ENCODE data around the gene PLA1A.

PLA1A gene

GRCh38 chr3:119636891-119637611 lies 39.4 kb downstream of the PLA1A start:
- no peak for DNase-seq (ENCODE audit: low read depth)

GRCh38 chr3:119637679-119638477 lies 40.2 kb downstream of the PLA1A start:
- peak; percentile 96 for DNase-seq (ENCODE audit: low read depth)

DNA sequence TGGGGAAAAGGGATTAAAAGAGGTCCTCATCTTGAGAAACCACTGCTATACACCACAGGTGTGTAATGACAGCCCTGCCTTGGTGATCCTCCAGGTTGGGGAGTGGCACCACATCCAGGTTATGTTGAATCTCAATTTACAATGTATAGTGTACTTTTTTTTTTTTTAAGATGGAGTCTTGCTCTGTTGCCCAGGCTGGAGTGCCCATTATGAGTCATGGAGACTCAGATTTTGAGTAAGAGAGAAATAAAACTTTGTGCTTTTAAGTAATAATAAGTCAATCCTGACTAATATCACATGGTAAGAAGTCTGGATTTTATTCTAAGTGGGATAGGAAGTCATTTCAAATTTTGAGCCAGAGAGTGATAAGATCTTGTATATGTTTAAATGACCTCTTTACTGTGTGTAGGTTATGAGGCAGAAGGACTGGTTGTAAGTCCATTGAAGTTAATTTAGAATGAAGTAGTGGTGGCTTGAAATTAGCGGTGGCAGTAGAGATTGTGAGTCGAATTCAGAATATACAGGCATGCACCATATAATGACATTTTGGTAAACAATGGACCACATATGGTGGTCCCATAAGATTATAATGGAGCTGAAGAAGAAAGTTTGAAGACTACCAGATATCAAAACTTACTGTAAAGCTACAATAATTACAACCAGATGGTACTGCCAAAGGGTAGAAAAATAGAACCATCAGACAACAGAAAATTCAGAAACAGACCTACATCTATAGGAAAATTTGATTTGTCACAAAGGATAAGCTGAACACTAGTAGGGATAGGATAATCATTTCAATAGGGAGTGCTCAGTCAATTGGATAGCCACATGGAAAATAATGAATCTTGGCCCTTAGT lies 42.0 kb downstream of the PLA1A start:
- DNase-seq (ENCODE audit: low read depth): no peak

- no peak for DNase-seq (ENCODE audit: low read depth)
Observed at GRCh38 chr3:119641416-119641815, 43.7 kb downstream of the PLA1A start.

GRCh38 chr3:119642746-119643473 lies 45.2 kb downstream of the PLA1A start:
- DNase-seq (ENCODE audit: low read depth): no peak

- DNase-seq (ENCODE audit: low read depth): peak; percentile 87
Observed at GRCh38 chr3:119643528-119643927, 45.8 kb downstream of the PLA1A start.

- DNase-seq (ENCODE audit: low read depth): no peak
Observed at GRCh38 chr3:119644481-119644880, 46.8 kb downstream of the PLA1A start.

GRCh38 chr3:119645813-119646212 lies 48.1 kb downstream of the PLA1A start:
- no peak for DNase-seq (ENCODE audit: low read depth)

DNA sequence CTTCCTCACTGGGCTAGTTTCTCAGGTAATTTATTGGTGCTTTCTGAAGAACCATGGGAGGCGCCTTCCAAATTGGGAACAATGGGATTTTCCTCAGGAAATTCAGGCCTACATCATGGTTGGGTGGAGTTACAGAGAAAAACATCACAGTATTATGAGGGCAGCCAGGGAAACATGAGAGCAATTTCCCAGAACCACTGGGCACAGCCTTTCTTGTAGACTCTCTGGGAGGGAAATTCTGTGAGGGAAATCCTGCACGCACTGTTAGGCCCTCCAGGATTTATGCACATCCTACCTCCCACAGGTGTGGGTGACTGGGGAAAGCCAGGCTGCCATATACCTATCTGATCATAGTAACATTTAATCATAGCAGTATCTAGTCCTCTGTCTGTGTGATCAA lies 49.5 kb downstream of the PLA1A start:
- DNase-seq (ENCODE audit: low read depth): no peak

DNA sequence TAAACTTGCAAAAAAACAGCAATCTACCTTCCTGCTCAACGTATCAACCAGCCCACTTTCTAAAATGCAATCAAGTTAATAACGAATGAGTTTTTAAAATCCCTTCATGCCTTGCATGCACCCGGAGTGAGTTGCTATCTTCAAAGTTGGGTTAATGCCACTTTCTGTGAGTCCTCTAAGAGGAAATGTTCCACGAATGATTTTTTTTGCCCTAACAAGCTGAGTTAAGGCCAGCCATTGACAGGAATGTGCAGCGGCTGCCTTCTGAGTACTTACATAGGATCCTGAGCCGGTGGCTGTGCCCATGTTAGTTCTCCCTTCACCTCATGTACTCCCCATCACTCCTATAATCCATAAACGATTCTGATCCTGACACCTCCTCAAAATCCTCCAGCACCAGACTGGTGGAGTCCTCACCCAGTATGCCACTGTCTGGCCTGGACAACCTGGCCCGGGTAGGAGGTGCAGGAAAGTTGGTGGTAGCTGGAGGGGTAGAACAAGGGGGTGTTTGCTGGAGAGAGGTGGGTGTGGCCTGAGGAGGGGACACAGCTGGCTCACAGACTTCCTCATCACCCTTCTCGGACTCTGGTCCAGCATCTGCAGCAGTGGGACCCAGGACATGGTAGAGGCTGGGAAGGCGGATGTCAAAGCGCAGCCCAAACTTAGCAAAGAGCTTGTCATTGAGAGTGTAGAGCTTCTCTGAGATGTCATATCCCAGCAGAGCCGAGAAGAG lies 50.3 kb downstream of the PLA1A start:
- no peak for DNase-seq (ENCODE audit: low read depth)

DNA sequence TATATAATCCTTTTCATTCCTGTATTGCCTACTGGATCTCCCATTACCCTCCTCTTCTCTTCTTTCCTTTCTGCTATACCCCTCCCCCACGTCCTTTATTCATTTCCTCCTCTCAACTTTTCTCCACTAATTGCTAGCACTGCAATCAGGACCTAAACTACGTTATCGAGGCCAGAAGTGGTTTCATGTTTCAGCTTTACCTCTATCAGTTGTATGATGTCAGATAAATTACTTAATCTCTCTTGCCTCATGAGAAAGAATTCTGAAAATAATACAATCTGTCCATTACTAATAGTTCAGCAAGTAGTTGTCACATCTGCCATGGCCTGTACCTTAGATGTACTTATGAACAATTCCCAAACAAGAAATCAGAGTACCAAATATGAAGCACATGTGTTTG lies 52.1 kb downstream of the PLA1A start:
- no peak for DNase-seq (ENCODE audit: low read depth)

DNA sequence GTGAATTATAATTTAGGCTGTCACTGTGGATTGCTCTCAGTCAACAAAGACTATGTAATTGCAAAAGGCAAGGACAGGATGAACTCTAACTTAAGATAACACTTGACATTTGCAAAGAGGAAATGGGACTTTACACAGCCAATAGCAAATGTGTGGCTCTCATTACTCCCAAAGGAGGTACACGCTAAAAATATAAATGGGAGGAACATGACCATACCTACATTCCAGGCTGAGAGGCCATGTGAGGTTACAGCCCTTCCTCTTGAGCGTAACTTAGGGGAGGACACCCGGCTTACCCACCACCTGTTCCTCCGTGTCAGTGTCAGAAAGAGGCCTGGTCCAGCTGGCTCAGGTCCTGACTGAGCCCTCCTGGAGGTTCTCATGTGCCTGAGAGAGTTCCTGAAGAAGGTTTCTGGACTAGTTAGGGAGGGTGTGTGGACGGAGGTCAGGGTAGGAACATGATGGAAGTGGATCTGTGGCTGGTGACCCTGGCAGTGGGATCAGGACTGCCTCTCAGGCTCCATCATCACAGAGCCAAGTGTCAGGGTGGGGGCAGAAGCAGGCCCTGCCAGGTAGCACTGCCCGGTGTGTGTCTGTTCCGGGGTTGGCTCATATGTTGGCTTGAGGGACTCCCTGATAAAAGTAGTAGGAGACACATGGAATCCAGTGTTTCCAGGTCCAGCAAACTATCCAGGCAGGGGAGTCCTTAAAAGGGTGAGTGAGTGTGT lies 54.8 kb downstream of the PLA1A start:
- DNase-seq (ENCODE audit: low read depth): no peak

GRCh38 chr3:119653876-119654275 lies 56.2 kb downstream of the PLA1A start:
- DNase-seq (ENCODE audit: low read depth): no peak

- DNase-seq (ENCODE audit: low read depth): no peak
Observed at GRCh38 chr3:119657887-119658702, 60.4 kb downstream of the PLA1A start.

DNA sequence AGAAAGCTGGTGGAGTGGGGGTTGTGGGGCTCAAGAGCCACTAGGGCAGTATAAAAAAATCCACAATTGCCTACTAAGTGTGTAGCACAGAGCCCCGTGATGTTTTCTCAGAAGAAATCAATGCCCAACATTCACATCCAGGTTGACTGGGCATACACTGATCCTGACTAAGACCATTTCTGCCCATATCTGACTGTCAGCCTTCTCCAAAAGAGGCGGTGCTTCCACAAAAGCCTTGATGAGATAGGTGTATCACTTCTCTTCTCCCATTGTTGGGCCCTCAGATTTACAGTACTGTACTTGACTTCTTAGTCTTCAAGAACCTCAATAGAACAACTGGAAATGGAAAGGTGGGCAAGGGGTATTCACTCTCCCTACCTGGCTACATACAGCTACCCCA lies 61.3 kb downstream of the PLA1A start:
- no peak for DNase-seq (ENCODE audit: low read depth)

- DNase-seq (ENCODE audit: low read depth): no peak
Observed at GRCh38 chr3:119659606-119660291, 62.1 kb downstream of the PLA1A start.

DNA sequence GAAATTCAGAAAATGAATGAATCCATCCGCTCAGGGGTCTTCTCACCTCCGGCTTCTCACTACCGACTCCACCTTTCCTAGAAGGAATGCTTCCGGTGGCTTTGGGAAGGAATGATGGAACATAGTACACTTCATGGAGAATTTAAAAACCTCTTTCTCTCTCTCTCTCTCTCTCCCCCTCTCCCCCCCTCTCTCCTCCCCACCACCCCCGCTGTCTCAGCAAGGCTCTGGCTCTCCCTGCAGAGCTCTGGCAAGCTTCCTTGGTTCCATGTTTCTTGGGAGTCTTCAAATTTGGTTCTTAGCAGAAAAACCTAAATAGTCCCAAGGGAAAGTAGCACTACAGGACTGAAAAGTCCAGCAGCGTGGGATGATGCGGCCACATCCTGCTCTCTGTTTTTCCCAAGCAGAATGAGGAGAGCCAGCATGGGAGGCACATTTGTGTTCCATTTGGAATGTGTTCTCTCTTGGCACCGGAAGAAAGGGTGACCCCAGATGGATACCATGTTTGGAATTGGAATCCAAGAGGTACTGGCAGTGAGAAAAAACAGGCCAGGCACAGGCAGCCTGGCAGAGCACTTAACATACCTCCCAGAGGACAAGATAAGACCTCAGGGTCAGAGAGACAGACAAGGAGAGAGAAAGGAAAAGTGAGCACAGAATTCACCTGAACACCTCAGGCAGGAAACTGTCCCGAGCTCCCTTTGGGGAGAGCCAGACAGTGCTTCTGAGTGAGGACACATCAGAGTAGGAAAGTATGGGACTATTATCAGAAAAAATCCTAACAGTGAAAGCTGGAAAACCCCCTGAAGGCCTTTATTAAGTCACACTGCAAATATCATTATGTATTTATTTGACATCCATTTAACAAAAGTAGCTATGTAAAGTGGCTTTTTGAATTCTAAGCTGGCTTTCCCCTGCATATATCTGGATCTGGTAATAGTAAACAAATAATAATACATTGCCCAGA lies 63.1 kb downstream of the PLA1A start, which contains the start of gene POPDC2:
POPDC2 (minus strand) TSS at position 116 of the 967 bp plus-strand sequence. CDS start 166 bp downstream, outside the sequence.
- DNase-seq (ENCODE audit: low read depth): no peak

Measured in stromal cell of bone marrow (primary cell).